ENCODE measurements around the gene SETDB1.

SETDB1 gene

DNA sequence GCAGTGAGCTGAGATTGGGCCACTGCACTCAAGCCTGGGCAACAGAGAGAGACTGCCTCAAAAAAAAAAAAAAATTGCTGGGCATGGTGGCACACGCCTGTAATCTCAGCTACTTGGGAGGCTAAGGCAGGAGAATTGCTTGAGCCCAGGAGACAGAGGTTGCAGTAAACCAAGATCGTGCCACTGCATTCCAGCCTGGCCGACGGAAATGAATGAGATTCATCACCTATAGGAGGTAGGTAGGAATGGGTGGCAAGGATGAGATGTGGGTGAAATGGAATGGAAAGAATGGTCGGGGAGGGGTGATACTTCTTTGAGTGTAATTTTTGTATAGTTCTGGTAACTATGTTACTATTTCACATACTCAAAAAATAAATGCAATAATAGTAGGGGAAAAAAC is 23.8 kb upstream of the SETDB1 start:
- Histone ChIP-seq H3K36me3 (ENCODE audit: control insufficient read depth, insufficient read depth, low read length) (no peaks in the 10 kb centered on the region), H3K9ac (no peak overlapping the region), H3K4me2 (ENCODE audit: low read length) (no peak overlapping the region), H3K4me1 (no peaks in the 10 kb centered on the region), H3K9me3 (ENCODE audit: control insufficient read depth, low read length) (no peaks in the 10 kb centered on the region), H3K4me3 (ENCODE audit: low read depth, low read length) (no peak overlapping the region), H3K27ac (no peak overlapping the region), H3K27me3 (ENCODE audit: control insufficient read depth, insufficient read depth, low read length) (no peaks in the 10 kb centered on the region), H2AFZ (no peak overlapping the region), H3K79me2 (no peaks in the 10 kb centered on the region)
- TF ChIP-seq, protein P1, sequence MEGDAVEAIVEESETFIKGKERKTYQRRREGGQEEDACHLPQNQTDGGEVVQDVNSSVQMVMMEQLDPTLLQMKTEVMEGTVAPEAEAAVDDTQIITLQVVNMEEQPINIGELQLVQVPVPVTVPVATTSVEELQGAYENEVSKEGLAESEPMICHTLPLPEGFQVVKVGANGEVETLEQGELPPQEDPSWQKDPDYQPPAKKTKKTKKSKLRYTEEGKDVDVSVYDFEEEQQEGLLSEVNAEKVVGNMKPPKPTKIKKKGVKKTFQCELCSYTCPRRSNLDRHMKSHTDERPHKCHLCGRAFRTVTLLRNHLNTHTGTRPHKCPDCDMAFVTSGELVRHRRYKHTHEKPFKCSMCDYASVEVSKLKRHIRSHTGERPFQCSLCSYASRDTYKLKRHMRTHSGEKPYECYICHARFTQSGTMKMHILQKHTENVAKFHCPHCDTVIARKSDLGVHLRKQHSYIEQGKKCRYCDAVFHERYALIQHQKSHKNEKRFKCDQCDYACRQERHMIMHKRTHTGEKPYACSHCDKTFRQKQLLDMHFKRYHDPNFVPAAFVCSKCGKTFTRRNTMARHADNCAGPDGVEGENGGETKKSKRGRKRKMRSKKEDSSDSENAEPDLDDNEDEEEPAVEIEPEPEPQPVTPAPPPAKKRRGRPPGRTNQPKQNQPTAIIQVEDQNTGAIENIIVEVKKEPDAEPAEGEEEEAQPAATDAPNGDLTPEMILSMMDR (IDR thresholded peaks at IDR 0.05): no peak

GRCh38 chr1:150902751-150903150 is 23.4 kb upstream of the SETDB1 start:
- no peak overlapping the region for H2AFZ ChIP-seq
- no peaks in the 10 kb centered on the region for H3K79me2 ChIP-seq
- no peak overlapping the region for H3K4me3 ChIP-seq (ENCODE audit: low read depth, low read length)
- no peak overlapping the region for H3K4me2 ChIP-seq (ENCODE audit: low read length)
- no peaks in the 10 kb centered on the region for H3K27me3 ChIP-seq (ENCODE audit: control insufficient read depth, insufficient read depth, low read length)
- H3K9me3 ChIP-seq (ENCODE audit: control insufficient read depth, low read length): no peaks in the 10 kb centered on the region
- TF ChIP-seq, protein P1 (IDR thresholded peaks at IDR 0.05): no peak
- no peaks in the 10 kb centered on the region for H3K36me3 ChIP-seq (ENCODE audit: control insufficient read depth, insufficient read depth, low read length)
- no peak overlapping the region for H3K27ac ChIP-seq
- no peaks in the 10 kb centered on the region for H3K4me1 ChIP-seq
- no peak overlapping the region for H3K9ac ChIP-seq

- Histone ChIP-seq H3K79me2 (no peaks in the 10 kb centered on the region), H3K4me2 (ENCODE audit: low read length) (no peak overlapping the region)
- TF ChIP-seq, protein P1 (IDR thresholded peaks at IDR 0.05): no peak
Measured at GRCh38 chr1:150905301-150905700, 20.9 kb upstream of the SETDB1 start.

DNA sequence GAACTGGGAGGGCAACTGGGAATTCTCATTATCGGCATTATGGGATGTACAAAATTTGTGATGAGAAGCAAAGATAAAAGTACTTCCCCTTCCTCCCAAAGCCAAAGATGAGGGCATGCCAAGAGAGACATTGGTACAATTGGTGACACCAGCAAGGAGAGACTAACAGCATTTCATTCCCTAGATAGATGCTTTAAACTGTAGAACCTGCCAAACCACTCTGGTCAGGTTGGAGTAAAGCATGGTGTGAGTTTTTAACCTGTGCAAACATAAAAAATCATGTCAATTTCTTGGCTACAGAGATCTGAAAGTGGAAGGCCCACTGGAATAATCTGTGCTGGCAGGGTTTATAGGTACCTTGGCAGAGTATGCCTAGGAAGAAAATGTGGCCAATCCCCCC is 19.8 kb upstream of the SETDB1 start:
- Histone ChIP-seq H3K36me3 (ENCODE audit: control insufficient read depth, insufficient read depth, low read length) (no peaks in the 10 kb centered on the region), H3K4me1 (no peaks in the 10 kb centered on the region), H3K9ac (no peak overlapping the region), H3K4me2 (ENCODE audit: low read length) (no peak overlapping the region), H3K27me3 (ENCODE audit: control insufficient read depth, insufficient read depth, low read length) (no peaks in the 10 kb centered on the region), H3K79me2 (no peaks in the 10 kb centered on the region), H3K27ac (no peak overlapping the region), H2AFZ (no peak overlapping the region), H3K9me3 (ENCODE audit: control insufficient read depth, low read length) (no peaks in the 10 kb centered on the region), H3K4me3 (ENCODE audit: low read depth, low read length) (no peak overlapping the region)
- TF ChIP-seq, protein P1 (IDR thresholded peaks at IDR 0.05): no peak

More at GRCh38 chr1:150905301-150905700, 20.9 kb upstream of the SETDB1 start:
- Histone ChIP-seq H3K4me1 (no peaks in the 10 kb centered on the region), H3K36me3 (ENCODE audit: control insufficient read depth, insufficient read depth, low read length) (no peaks in the 10 kb centered on the region), H3K4me3 (ENCODE audit: low read depth, low read length) (no peak overlapping the region), H3K9ac (no peak overlapping the region), H3K9me3 (ENCODE audit: control insufficient read depth, low read length) (no peaks in the 10 kb centered on the region), H2AFZ (no peak overlapping the region), H3K27me3 (ENCODE audit: control insufficient read depth, insufficient read depth, low read length) (no peaks in the 10 kb centered on the region), H3K27ac (no peak overlapping the region)

- Histone ChIP-seq H3K4me1 (no peaks in the 10 kb centered on the region), H3K36me3 (ENCODE audit: control insufficient read depth, insufficient read depth, low read length) (no peaks in the 10 kb centered on the region), H3K27ac (no peak overlapping the region), H3K9ac (no peak overlapping the region), H3K9me3 (ENCODE audit: control insufficient read depth, low read length) (no peaks in the 10 kb centered on the region), H2AFZ (no peak overlapping the region), H3K4me3 (ENCODE audit: low read depth, low read length) (no peak overlapping the region), H3K79me2 (no peaks in the 10 kb centered on the region), H3K4me2 (ENCODE audit: low read length) (no peak overlapping the region), H3K27me3 (ENCODE audit: control insufficient read depth, insufficient read depth, low read length) (no peaks in the 10 kb centered on the region)
- TF ChIP-seq, protein P1 (IDR thresholded peaks at IDR 0.05): no peak
Measured at GRCh38 chr1:150906813-150907212, 19.4 kb upstream of the SETDB1 start.
